Inflammatory macrophage (primary cell): ENCODE data around the gene HMGN2.
"Not testable (repeated sequence)": the region's sequence is repeated elsewhere in the genome, so short reads cannot be mapped to it uniquely, and the experiment has no call there.

ENCODE experiments used
- DNase-seq, 2 donors: peaks; one replicate each; pipeline ENCODE4 v3.0.0-alpha.2; 2020 to 2022

Gene HMGN2

DNA sequence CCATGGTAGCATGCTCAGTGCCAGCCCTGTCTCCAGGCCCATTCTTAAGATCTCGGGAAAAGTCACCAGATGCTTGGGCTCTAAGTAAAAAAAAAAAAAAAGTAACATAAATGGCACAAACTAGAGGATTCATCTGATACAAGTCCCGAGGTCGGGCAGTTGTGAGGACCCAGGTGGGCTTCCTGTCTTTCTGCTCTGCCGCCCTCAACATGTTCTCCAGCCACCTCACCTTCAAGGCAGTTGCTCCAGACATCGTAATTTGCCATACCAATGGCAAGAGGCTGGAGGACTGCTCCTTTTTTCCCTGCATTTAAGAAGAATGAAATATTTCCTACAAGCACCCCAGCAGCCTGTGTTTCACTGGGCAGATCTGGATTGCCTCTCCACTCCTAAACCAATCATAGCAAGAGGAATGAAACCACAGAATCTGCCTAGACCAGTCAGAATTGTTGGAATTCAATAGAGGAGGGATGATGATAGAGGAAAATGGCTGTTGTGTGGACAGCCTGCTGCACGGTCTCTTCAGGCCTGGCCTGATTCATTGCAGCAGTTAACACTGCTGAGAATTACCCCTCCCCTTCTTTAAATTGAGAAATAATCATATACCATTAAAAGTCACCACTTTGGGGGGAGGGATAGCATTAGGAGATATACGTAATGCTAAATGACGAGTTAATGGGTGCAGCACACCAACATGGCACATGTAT, 5.4 kb downstream of the HMGN2 start:
- no peak for DNase-seq

GRCh38 chr1:26478159-26478558, 5.9 kb downstream of the HMGN2 start:
- DNase-seq = no peak

GRCh38 chr1:26478988-26479387, 6.7 kb downstream of the HMGN2 start:
- no peak for DNase-seq

DNA sequence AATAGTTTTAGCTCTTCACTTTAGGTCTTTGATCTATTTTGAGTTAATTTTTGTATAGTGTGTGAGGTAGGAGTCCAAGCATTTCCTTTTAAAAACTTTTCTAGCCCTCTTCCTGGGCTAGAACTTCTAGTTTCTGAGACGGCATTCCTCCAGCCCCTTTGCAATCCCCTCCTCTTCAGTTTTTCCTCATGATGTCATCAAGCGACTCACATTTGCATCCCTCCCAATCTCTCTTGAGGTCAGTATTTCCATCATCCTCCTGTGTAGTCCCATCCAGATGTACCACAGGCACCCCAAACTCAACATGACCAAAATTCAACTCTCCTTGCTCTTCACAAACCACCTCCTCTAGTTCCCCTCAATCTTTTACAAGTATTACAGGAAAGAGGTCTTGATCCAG, 10.7 kb downstream of the HMGN2 start:
- DNase-seq = no peak

- DNase-seq = no peak
Observed at GRCh38 chr1:26483980-26484379, 11.7 kb downstream of the HMGN2 start.

DNA sequence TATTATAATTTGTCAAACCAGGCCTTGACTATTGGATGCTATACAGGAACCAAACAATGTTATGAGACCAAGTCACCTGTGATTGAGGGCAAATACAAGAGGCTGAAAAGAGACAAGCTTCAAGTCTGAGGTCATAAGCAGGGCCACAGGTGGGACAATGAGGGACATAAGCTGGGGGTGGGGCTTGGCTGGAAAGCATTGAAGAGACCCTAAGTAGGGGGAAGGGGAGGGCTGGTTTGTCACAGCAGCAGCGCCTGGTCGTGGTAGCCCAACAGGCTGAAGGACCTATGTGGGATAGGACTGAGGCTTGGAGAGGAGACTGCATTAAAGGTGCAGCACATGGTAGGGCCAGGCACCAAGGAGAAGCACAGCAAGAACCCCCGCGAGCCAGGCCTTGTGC, 17.9 kb downstream of the HMGN2 start:
- DNase-seq = no peak

DNA sequence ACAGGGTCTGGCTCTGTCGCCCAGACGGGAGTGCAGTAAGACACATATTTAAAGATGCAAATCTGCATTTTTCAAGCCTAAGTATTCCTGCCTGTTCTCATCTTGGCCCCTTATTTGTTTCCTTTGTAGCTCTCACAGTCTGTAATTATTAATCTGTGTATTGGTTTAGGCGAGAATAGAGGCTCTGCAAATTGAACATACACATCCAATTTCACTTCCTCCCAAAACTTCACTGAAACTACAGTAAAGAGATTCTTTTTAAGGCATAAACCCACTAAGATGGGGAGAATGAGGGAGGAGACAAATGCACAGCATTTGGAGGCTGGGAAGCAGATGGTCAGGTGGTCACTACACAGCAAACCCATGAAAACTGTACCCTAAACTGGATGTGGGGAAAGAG, 21.0 kb downstream of the HMGN2 start:
- DNase-seq = no peak

- no peak for DNase-seq
Observed at GRCh38 chr1:26493938-26494337, 21.7 kb downstream of the HMGN2 start.

GRCh38 chr1:26496861-26497260, 24.6 kb downstream of the HMGN2 start:
- no peak for DNase-seq

GRCh38 chr1:26498894-26499293, 26.7 kb downstream of the HMGN2 start:
- DNase-seq = no peak

GRCh38 chr1:26500488-26501175, 28.4 kb downstream of the HMGN2 start:
- DNase-seq = peak; percentile 83 to 88

DNA sequence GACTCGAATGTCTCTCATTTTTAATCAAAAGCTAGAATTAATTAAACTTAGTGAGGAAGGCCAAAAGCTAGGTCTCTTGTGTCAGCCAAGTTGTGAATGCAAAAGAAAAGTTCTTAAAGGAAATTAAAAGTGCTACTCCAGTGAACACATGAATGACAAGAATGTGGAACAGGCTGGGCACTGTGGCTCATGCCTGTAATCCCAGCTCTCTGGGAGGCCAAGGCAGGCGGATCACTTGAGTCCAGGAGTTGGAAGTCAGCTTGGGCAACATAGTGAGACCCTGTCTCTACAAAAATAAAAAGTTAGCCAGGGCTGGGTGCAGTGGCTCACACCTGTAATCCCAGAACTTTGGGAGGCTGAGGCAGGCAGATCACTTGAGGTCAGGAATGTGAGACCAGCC, 38.5 kb downstream of the HMGN2 start:
- not testable (repeated sequence) for DNase-seq

DNA sequence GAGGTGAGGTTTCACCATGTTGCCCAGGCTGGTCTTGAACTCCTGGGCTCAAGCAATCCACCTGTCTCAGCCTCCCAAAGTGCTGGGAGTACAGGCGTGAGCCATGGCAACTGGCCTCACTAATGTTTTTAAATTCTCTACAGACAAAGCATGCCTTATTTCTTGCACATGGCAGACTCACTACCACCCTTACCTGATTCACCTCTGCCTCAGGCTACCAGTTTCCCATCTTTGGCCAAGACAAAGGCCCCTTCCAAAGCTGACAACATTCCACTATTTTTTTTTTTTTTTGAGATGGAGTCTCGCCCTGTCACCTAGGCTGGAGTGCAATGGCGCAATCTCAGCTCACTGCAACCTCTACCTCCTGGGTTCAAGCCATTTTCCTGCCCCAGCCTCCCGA, 43.6 kb downstream of the HMGN2 start:
- DNase-seq = not testable (repeated sequence)

GRCh38 chr1:26516987-26517765, 44.9 kb downstream of the HMGN2 start:
- no peak for DNase-seq

GRCh38 chr1:26517766-26518049, 45.5 kb downstream of the HMGN2 start:
- no peak for DNase-seq

GRCh38 chr1:26518355-26518754, 46.1 kb downstream of the HMGN2 start:
- DNase-seq = no peak

GRCh38 chr1:26520339-26520738, 48.1 kb downstream of the HMGN2 start:
- no peak for DNase-seq

GRCh38 chr1:26521669-26522030, 49.4 kb downstream of the HMGN2 start:
- no peak for DNase-seq

DNA sequence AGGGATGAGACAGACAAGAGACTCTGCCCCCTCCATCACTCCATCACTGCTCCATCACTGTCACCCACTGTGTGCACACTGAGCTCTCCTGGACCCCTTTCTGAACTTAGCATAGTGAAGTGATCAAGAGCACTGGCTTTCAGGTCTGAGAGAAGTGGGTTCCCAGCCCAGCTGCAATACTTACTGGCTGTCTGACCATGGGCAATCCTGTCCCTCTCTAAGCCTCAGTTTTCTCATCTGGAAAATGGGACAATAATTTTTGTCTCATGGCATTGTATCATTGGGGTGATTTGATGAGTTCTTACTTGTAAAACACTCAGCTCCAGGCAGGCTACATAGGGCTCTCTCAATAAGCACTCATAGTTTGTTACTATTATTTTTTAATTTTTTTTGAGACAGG, 49.8 kb downstream of the HMGN2 start:
- DNase-seq = no peak

DNA sequence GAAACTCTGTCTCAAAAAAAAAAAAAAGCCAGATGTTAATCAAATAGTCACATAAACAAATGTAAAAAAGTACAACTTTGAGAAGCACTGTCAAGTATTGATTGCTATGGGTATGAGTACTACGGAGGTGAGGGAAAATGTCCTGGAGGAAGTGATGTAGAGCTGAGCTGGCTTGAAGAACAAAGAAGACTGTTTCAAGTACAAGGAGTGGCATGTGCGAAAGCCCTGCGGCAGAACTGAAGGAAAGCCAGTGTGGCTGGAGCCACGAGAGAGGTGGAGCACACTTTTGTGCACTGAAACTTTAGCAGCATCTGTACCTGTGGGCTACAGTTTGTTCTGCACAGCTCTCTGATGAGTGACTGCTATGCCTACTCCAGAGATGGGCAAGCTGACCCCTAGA, 51.9 kb downstream of the HMGN2 start:
- no peak for DNase-seq
